ENCODE data around the gene LTO1.
"Not testable (repeated sequence)": the region's sequence is repeated elsewhere in the genome, so short reads cannot be mapped to it uniquely, and the experiment has no call there.

DNA sequence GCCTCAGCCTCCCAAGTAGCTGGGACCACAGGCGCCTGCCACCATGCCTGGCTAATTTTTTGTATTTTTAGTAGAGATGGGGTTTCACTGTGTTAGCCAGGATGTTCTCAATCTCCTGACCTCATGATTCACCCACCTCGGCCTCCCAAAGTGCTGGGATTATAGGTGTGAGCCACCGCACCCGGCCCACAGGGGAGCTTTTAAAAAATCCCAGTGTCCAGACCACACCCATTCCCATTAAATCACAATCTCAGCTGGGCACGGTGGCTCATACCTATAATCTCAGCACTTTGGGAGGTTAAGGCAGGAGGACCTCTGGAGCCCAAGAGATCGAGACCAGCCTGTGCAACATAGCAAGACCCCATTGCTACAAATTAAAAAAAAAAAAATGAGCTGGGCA lies 20.8 kb upstream of the LTO1 start:
- TF ChIP-seq, protein P1, sequence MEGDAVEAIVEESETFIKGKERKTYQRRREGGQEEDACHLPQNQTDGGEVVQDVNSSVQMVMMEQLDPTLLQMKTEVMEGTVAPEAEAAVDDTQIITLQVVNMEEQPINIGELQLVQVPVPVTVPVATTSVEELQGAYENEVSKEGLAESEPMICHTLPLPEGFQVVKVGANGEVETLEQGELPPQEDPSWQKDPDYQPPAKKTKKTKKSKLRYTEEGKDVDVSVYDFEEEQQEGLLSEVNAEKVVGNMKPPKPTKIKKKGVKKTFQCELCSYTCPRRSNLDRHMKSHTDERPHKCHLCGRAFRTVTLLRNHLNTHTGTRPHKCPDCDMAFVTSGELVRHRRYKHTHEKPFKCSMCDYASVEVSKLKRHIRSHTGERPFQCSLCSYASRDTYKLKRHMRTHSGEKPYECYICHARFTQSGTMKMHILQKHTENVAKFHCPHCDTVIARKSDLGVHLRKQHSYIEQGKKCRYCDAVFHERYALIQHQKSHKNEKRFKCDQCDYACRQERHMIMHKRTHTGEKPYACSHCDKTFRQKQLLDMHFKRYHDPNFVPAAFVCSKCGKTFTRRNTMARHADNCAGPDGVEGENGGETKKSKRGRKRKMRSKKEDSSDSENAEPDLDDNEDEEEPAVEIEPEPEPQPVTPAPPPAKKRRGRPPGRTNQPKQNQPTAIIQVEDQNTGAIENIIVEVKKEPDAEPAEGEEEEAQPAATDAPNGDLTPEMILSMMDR (IDR thresholded peaks at IDR 0.05 in 8 of 11, conservative IDR thresholded peaks at IDR 0.05 in 3 of 11), result not testable (repeated sequence)
- TF ChIP-seq POLR2AphosphoS5, POLR2A (IDR thresholded peaks at IDR 0.05): not testable (repeated sequence)

Data from spleen (tissue), 7 donors.